Activated CD4-positive, alpha-beta T cell treated with anti-CD3 and anti-CD28 coated beads, Interleukin-2, Interleukin-4, amounts not matched to agents 100 ng/mL and 50 ng/mL, durations not matched to agents 16 hours and 8 hours (primary cell): ENCODE results near the gene SIPA1.
A peak's percentile ranks its signal among the peaks of the same experiment; 100 is the strongest.
"Not testable (repeated sequence)": the region's sequence is repeated elsewhere in the genome, so short reads cannot be mapped to it uniquely, and the experiment has no call there.

Experiments
- DNase-seq: peaks from one replicate; pipeline ENCODE4 v3.0.0-alpha.2; 2020; ENCODE audit warnings: low spot score

SIPA1 gene

DNA sequence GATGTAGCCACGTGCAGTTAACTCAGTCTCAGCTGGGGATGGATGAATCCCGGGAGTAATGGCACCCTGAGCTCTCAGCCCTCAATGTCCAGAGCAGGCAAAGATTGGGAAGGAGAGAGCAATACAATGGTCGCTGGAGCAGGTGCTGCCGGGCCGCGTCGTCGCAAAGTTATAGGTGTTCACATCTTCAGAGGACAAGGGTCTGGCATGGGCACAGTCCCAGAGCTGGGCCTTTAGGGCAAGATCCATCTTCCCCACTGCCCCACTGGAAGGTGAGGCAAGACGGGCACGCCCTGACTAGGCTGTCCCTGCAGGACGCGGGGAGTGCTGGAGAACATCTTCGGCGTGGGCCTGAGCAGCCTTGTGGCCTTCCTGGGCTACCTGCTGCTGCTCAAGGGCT lies 14.7 kb upstream of the SIPA1 start:
- DNase-seq: no peak

DNA sequence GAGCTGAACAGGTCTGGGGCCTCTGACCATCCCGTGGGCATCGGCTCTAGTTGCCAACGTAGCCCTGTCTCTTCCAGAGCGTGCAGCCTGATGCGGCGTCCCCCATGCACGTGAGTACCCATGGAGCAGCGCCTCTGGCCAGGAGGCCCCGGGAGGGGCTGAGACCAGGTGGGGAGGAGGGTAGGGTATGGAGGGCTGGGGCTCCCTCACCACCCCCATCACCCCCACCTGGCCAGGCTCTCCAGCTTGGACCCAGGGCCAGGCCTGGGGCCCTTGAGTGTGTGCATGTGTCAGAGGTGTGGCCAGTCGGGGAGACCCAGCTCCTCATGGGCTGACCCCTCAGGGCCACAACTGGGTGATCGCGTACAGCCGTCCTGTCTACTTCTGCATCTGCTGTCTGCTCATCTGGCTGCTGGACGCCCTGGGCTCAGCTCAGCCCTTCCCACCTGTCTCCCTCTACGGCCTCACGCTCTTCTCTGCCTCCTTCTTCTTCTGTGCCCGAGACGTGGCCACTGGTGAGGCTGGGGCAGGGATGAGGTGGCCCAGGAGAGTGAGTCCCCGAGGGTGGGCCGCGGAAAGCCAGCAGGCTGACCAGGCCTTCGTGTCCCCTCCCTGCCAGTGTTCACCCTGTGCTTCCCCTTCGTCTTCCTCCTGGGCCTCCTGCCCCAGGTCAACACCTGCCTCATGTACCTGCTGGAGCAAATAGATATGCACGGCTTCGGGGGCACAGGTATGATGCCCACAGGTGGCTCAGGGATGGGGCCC lies 13.9 kb upstream of the SIPA1 start:
- DNase-seq: no peak

DNA sequence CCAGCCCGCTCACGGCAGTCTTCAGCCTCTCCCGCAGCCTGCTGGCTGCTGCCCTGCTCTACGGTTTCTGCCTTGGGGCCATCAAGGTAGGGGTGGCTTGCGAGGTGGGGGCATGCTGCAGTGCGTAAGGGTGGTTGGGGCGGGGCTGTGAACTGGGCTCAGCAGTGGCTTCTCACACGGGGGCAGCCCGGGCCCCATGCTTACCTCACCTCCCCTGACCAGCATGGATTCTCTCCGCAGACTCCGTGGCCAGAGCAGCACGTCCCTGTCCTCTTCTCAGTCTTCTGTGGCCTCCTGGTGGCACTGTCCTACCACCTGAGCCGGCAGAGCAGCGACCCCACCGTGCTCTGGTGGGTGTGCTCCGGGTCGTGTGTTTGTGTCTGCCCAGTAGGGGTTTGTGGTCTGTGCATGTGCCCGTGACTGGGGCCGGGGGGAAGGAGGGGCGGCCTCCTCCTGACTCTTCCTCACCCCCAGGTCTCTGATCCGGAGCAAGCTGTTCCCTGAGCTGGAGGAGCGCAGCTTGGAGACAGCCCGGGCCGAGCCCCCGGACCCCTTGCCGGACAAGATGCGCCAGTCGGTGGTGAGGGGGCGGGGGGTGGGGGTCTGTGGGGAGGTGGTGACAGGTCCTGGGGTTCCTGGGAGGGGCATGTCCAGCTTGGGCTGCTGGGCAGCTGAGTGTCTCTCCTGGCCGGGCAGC lies 12.8 kb upstream of the SIPA1 start:
- DNase-seq: no peak

DNA sequence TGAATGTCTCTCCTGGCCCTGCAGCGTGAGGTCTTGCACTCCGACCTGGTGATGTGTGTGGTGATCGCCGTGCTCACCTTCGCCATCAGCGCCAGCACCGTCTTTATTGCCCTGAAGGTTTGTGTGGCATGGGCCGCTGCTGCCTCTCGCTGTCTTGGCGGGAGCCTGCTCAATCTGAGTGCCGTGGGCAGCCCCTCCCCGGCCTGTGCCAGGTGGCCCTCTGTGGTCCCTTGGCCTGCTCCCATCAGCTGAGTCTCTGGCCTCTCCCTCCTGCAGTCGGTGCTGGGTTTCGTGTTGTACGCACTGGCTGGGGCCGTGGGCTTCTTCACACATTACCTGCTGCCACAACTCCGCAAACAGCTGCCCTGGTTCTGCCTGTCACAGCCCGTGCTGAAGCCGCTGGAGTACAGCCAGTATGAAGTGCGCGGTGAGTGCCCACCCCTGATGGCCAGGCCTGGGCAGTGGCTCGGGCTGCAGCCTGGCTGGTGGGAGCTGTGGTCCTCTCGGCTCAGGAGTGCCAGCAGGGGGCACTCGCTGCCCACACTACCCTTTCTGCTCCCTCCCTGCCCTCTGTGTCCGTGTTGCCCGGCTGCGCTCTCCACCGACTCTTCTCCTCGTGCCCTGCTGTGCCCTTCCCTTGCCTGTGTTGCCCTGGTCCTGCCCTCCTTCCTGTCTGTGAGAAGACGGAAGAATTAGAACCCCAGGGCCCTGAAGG lies 12.1 kb upstream of the SIPA1 start:
- peak; percentile 37 for DNase-seq

DNA sequence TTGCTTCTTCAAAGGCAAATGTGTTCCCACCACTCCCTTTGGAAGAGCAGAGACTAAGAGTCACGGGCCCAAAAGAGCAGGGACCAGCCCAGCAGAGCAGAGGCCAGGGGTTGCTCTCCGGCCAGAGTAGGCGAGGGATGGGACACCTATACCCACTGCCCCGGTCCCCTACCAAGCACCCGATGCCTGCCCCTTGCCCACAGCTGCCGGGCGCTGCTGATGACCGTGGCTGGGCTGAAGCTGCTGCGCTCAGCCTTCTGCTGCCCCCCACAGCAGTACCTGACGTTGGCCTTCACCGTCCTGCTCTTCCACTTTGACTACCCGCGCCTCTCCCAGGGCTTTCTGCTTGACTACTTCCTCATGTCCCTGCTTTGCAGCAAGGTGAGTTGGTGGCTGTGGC lies 10.7 kb upstream of the SIPA1 start:
- DNase-seq: no peak

DNA sequence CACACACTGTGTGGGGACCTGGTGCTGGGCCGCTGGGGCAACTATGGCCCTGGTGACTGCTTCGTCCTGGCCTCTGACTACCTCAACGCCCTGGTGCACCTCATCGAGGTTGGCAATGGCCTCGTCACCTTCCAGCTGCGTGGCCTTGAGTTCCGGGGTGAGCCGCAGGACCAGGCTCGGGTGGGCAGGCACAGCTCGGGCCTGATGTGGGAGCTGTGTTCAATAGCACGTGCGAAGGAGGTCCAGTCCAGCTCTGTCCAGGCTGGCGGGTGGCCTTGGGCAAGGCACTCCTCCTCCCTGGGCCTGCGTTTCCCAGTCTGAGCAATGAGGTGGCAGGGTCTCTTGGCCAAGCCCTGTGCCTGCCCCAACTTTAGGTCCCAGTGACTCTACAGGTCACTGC lies 8.3 kb upstream of the SIPA1 start:
- no peak for DNase-seq

DNA sequence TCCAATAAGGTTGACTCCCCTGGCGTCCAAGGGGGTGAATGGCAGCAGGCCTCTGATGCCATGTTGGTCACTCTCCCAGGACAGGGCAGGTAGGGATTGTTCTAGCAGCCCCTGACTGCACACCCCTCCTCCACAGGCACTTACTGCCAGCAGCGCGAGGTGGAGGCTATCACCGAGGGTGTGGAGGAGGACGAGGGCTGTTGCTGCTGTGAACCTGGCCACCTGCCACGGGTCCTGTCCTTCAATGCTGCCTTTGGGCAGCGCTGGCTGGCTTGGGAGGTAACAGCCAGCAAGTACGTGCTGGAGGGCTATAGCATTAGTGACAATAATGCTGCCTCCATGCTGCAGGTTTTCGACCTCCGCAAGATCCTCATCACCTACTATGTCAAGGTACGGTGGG lies 7.7 kb upstream of the SIPA1 start:
- DNase-seq: no peak

DNA sequence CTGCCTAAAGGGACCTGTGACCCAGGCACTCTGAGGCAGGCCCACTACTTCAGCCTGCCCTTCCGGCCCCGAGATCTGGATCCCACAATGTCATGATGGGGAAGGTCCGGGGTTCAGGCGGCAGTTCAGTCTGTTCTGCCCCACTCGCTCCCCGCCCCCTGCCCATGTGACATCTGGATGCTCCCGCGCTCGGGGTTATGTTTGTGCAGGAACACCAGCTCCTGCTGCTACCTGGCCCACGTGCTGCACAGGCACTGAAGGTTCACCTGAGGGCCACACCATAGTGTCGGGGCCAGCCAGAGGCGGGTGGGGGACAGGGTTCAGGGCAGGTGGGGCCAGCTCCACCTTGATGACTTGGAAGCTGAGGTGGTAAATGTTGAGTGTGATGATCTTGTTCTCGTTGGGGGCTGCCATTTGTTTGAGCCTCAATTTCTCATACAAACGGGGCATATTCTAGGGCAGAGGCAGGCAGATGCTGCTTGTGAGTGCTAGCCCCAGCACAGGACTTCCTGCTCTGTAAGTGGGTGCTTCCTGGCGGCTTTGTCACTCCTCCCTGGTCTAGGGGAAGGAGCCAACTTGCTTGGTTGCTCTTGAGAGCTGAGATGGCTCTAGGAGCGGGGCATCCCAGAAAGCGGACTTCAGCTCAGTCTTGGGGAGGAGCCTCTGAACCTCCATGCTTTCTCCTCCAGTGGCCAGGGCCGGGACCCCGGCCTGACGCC lies 4.4 kb upstream of the SIPA1 start:
- no peak for DNase-seq

DNA sequence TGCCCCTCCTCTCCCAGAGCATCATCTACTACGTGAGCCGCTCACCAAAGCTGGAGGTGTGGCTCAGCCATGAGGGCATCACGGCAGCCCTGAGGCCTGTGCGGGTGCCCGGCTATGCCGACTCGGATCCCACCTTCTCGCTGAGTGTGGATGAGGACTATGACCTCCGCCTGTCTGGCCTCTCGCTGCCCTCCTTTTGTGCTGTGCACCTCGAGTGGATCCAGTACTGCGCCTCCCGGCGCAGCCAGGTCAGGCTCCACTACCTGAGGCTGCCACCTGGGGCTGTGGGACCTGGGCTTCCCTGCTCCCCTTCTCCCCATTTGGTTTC lies 3.8 kb upstream of the SIPA1 start:
- DNase-seq: no peak

DNA sequence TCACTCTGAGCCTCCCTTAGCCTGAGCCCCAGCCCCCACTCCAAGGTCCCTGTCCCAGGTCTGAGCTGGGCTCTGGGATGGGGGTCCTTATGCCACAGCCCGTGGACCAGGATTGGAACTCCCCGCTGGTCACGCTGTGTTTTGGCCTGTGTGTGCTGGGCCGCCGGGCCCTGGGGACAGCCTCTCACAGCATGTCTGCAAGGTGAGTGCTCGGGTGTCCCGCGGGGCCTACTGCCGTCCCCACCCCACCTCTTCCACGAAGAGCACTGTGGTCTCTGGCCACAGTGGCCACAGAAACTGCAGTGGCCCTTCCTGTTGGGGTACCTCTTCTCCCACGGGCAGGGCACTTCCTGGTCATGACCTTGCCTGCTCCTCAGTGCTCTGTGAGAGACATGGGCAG lies 3.5 kb upstream of the SIPA1 start:
- DNase-seq: no peak

DNA sequence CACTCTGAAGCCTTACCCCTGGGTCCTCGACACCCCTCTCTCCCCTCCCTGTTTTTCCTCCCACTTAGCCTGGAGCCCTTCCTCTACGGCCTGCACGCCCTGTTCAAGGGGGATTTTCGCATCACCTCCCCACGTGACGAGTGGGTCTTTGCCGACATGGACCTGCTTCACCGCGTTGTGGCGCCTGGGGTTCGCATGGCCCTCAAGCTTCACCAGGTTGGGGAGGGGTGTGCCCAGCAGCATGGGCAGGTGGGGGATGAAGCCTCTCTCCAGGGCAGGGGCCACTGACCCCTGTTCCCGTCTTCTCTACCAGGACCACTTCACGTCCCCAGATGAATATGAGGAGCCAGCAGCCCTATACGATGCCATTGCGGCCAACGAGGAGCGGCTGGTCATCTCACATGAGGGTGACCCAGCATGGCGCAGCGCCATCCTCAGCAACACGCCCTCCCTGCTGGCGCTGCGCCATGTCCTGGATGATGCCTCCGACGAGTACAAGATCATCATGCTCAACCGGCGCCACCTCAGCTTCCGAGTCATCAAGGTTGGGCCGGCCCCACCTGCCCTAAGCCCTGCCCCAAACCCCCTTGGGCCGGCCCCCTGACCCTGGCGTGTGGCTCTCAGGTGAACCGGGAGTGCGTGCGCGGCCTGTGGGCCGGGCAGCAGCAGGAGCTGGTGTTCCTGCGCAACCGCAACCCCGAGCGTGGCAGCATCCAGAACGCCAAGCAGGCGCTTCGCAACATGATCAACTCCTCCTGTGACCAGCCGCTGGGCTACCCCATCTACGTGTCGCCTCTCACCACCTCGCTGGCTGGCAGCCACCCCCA lies 2.8 kb upstream of the SIPA1 start:
- DNase-seq: no peak

DNA sequence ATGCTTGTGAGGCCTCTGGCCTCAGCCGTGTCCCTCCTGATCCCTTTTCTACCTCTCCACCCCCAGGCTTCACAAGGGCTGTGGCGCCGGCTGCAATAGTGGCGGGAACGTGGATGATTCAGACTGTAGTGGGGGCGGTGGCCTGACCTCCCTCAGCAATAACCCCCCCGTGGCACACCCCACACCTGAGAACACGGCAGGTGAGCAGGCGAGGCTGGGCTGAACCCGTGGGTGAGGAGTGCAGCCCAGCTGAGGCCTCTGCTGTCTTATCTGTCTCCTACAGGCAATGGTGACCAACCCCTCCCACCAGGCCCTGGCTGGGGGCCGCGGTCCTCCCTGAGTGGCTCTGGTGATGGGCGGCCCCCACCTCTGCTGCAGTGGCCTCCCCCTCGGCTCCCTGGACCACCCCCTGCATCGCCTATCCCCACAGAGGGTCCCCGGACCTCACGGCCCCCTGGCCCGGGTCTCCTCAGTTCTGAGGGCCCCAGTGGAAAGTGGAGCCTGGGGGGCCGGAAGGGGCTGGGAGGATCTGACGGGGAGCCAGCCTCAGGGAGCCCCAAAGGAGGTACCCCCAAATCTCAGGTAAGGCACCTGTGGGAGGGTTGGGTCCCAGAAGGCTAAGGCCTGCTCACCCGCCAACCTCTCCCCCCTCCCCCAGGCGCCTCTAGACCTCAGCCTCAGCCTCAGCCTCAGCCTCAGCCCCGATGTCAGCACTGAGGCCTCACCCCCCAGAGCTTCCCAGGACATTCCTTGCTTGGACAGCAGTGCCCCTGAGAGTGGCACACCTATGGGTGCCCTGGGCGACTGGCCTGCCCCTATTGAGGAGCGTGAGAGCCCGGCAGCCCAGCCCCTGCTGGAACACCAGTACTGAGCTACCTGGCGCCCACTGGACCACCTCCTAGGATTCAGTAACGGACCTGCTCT lies 1.5 kb upstream of the SIPA1 start:
- no peak for DNase-seq

DNA sequence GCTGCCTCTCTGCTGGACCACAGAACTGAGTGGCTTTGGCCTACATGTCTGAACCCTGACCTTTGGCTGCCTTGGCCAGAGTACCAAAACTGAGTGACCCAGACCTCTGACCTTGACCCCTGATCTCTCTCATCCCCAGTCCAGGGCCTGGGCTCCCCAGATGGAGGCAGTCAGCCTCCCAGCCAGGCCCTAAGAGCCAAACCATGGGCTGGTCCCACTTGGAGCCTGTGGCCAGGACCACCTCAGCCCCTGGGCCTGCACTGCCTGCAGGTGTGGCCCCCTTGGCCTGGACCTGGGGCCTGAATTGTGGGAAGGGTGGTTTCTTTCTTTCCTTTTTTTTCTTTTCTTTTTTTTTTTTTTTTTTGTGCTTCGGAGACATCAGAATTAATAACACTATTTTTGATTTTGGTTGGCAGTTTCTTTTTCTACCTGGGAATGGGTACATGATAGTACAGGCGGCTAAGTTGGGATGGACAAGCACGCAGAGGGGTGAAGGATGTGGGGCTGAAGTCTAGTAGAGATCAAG lies 806 bp upstream of the SIPA1 start:
- DNase-seq: no peak

DNA sequence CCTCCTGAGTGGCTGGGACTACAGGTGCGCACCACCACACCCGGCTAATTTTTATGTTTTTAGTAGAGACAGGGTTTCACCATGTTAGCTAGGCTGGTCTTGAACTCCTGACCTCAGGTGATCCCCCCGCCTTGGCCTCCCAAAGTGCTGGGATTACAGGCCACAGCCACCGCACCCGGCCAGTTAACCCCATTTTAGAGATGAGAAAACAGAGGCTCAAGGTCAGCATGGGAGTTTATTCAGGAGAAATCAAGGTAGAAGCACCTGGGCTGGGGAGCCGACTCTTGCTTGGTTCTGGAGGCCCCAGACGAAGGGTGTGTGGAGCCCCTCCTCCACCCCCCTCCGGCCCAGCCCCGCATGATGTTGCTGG lies 1.3 kb downstream of the SIPA1 start:
- DNase-seq: not testable (repeated sequence)

DNA sequence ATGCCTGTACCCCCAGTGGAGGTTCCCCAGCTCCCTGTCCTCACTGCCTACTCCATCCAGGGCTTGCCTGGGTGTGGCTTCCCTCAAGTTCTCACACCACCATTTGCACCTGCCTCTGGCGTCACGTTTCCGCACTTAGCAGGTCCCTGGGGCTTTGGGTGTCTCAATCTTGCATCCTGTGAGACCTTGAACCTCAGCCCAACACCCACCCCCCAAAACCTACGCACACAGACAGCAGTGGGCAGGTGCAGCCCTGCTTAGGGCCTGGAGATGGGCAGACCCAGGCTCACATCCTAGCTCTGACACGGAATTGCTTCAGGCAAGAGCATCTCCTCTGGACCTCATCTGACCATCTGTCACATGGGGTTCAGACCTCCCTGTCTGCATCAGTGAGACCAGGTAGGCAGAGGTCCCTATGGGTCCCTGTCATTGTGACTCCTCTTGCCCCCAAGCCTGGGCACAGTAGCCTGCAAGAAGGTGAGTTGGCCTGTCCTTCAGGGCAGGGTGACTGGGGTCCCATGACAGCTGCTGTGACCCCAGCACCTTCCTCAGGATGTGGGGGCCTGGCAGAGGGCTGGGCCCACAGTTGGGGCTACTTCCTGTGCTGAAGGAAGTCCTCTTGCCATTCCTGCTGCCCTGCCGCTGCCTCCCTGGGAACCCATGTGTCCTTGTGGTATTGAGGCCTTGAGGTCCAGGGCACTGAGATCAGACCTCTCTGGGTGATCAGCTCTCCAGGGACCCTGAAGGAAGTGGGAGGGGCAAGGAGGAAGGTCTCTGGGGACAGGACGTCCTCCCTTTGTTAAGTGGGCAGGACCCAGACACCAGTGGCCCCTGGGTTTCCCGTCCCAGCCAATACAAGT lies 2.0 kb downstream of the SIPA1 start:
- DNase-seq: peak; percentile 50

DNA sequence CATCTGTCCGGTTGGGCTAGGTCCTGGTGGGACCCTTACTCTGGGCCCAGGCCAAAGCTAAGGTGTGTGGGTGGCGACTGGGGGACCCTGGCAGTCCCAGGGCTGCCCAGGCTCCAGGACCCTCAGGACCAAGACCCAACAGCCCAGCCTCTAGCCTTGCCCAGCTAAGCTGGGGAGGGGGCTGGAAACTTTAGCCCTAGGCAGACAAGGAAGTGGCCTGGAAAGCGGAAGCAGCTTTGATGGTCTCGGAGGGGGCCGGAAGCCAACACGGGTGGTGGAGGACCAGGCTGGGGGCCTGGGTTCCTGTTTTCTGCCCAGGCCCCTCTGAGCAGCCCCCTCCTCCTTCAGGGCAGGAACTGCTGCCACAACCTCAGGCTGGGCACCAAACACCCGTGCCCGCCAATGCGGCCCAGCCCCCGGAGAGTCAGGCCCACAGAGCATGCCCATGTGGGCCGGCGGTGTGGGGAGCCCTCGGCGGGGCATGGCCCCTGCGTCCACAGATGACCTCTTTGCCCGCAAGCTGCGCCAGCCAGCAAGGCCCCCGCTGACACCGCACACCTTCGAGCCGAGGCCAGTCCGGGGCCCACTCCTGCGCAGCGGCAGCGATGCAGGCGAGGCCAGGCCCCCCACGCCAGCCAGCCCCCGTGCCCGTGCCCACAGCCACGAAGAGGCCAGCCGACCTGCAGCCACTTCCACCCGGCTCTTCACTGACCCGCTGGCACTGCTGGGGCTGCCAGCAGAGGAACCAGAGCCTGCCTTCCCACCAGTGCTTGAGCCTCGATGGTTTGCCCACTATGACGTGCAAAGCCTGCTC lies 2.8 kb downstream of the SIPA1 start:
- peak; percentile 32 for DNase-seq

DNA sequence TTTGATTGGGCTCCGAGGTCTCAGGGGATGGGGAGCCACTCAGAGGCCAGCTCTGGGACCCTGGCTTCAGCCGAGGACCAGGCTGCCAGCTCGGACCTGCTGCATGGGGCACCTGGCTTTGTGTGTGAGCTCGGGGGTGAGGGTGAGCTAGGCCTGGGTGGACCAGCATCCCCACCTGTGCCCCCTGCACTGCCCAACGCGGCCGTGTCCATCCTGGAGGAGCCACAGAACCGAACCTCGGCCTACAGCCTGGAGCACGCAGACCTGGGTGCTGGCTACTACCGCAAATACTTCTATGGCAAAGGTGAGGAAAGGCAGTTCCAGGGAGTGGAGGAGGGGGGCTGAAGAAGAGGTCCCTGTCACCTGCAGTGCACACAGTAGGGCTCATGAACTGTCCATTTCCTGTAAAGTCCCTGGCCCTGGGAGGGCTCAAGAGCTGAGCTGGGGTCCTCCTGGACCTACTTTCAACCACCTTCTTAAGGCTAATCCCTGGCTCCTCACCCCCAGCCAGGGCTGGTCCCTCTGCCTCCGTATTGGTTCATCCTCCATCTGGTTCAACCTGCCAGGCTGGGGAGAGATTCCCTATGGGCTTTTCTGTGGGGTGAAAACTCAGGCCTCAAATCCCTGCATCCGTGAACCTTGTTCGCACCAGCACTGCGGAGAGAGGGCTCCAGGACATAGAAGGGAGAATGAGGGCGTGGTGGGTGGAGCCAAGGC lies 3.6 kb downstream of the SIPA1 start:
- no peak for DNase-seq
